HG02840 (cell line): ENCODE results near the gene KAT2B.

ENCODE experiments used
- ATAC-seq: cut with Tn5 transposase; IDR thresholded peaks from one replicate; pipeline ENCODE4 v1.9.1; 2021; ENCODE audit warnings: mild to moderate bottlenecking, moderate library complexity, moderate number of reproducible peaks; ENCODE audit not compliant: unreplicated experiment, low FRiP score

KAT2B gene

GRCh38 chr3:20136231-20136630, 96.0 kb downstream of the KAT2B start:
- no peak for ATAC-seq

DNA sequence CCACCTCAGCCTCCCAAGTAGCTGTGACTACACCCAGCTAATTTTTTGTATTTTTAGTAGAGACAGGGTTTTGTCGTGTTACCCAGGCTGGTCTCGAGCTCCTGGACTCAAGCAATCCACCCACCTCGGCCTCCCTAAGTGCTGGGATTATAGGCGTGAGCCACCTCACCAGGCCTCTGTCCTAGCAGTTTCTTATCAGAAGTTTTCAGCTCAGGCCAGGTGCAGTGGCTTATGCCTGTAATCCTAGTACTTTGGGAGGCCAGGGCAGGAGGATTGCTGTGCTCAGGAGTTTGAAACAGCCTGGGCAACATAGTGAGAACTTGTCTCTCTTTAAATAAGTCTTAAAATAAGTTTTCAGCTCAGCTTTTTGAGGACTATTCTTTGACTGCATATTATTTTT, 97.4 kb downstream of the KAT2B start:
- no peak for ATAC-seq

GRCh38 chr3:20140881-20141280, 100.6 kb downstream of the KAT2B start:
- ATAC-seq: no peak

- no peak for ATAC-seq
Observed at GRCh38 chr3:20141316-20141715, 101.1 kb downstream of the KAT2B start.

GRCh38 chr3:20141851-20142250, 101.6 kb downstream of the KAT2B start:
- ATAC-seq: no peak

GRCh38 chr3:20142517-20142916, 102.3 kb downstream of the KAT2B start:
- no peak for ATAC-seq

DNA sequence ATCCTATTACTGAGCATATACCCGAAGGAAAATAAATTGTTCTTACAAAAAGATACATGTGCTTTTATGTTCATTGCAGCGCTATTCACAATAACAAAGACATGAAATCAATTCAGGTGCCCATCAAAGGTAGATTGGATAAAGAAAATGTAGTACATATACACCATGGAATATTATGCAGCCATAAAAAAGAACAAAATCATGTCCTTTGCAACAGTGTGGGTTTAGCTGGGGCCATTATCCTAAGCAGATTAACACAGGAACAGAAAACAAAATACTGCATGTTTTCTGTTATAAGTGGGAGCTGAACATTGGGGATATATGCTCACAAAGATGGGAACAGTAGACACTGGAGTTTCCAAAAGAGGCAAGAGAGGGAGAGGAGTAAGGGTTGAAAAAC, 103.3 kb downstream of the KAT2B start:
- no peak for ATAC-seq

DNA sequence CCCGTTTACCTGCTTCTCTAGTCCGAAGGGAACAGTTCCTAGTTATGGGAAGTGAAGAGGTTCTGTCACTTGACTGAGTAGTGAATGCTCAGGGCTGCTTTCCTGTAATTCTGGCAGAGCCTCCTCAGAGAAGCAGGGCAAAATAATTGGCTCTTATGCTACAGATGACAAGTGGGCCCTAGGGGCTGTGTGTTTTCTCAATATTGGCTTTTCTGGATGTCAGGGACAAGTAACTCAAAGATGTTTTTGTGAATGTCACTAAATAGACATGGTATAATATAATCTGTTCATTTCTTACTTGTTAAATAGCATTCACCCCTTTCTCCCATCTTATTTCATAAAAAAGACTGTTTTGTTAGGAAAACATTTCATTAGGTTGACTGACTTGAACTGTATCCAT, 105.6 kb downstream of the KAT2B start:
- ATAC-seq: no peak

DNA sequence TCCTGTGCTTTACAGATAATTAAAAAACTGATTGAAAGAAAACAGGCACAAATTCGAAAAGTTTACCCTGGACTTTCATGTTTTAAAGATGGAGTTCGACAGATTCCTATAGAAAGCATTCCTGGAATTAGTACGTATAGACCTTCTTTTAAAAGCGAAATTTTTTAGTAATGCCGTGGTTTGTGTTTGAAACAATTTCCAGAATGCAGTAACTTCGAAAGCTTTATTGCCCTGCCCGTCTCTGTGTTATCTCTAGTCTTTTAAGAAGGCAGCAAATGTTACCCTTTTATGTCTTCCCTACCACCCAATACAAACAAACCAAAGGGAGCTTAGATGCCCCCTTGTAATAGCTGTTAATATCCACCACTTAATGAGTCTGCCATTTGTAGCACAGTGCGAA, 106.1 kb downstream of the KAT2B start:
- no peak for ATAC-seq

DNA sequence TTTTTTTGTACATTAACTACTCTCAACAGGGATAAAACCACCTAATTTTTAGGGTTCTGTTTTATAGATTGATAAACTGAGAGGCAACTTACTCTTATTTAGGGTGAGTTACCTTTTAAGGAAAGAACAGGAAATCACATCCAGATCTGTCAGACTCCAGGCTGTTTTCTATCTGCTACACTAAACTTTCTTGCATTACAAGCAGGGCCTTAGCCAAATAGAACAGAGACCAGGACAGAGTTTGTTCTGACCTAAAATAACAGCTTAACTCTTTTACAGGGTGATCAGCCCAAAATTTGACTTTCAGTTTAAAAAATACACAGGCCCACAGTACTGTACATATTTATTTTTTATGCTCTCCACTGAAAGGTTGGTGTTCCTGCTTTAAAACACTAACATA, 107.1 kb downstream of the KAT2B start:
- ATAC-seq: no peak

GRCh38 chr3:20148466-20148865, 108.2 kb downstream of the KAT2B start:
- ATAC-seq: no peak

- ATAC-seq: no peak
Observed at GRCh38 chr3:20154078-20154477, 113.8 kb downstream of the KAT2B start.

DNA sequence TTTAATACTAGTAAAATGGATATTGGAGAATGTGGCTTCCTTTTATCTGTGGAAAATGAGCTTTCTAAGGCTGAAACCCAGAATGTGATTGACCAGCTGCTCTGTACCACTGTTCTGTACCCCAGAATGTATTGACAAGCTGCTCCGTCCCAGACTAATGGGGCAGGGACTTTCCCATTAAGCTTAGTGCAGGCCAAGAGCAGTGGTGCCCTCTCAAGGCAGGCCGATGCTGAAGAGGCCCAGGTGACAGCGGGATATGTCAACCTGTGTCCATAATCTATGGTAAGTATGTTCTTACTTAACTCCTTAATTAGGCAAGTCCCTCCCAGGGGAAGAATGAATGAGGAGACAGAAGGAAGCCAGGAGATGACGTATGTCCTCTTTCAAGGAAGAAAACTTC, 114.7 kb downstream of the KAT2B start:
- no peak for ATAC-seq

DNA sequence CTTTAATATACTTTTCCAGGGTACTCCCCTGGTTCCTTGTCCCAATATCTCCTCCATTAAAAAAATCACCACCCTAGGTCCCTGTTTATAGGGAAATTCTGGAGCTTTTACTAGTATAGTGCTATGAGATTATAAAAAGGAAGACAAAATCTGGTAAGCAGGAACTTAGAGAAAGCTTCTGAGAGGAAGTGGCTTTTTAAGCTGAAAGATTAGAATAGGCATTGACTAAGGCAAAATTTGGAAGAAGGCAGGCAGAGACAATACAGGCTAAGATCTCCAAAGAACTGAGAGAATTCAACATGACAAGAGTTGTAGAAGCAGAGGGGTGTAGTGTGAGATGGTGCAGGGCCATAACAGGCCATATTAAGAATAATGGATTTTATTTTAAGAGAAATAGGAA, 120.0 kb downstream of the KAT2B start:
- no peak for ATAC-seq

GRCh38 chr3:20161714-20162113, 121.5 kb downstream of the KAT2B start:
- no peak for ATAC-seq

DNA sequence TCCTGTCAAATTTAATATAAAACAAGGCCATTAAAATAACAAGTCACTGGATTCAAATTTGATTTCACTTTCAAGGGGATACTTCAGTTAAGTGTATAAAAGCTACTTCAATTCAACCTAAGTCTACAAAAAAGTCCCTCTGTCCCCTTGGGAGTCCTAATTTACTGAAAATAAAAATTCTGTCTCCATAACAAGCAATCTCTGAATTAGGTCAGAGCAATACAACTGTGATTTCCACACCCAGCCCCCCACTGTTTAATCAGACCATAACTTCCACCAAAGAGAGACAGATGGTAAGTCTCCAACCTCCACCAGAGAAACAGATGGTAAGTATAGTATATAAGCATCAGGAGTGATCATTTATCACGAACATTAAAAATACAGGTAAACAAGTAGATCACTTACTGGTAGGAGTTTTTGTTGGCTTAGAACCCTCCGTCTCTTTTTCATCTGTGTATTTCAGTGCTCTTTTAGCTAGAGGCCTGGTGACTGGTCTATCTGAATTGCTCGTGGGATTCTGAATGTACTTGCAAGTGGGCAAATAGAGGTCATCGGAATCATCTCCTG, 133.7 kb downstream of the KAT2B start:
- no peak for ATAC-seq

DNA sequence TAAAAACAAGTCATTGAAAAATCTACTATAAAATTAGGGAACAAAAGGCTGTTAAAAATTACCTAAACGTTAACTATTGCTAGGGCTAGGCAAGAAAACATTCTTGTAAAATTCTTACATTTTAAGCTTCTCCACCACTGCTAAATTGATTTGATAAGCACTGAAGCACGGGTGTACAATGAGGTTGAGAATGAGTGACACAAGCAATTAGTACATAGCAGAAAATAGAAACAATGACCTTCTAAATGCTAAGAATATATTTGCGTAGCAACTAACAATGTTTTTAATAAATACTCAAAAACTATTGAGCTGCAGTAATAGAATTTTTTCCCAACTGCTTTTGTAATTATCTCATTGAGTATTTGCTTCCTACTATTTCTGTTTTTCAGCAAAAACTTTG, 141.0 kb downstream of the KAT2B start:
- ATAC-seq: no peak

GRCh38 chr3:20182206-20182605, 142.0 kb downstream of the KAT2B start:
- ATAC-seq: no peak

- ATAC-seq: no peak
Observed at GRCh38 chr3:20185331-20185678, 145.1 kb downstream of the KAT2B start.

- ATAC-seq: peak; percentile 98
Observed at GRCh38 chr3:20185679-20186599, 145.7 kb downstream of the KAT2B start, which contains the start of gene SGO1. Gene SGO1 (minus strand): TSS chr3:20186206. CDS start chr3:20184027, 2,179 bp downstream.

DNA sequence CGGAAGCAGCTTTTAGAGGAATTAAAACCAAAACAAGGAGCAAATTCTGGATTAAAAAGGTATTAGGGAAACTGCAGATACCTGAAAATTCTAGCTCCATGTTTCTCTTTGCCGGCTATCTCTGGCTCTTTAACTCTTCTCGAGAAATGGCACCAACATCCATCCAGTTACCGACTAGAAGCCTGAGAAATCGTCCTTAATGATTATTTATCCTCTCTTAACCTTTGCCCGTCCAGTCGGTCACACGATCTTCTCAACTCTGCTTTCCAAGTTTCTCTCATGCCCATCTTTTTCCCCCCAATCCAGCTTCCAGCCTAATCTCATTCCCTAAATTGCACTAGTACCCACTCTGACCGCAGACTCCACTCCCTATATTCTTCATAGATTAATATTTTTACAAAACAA, 146.4 kb downstream of the KAT2B start:
- peak; percentile 8 for ATAC-seq

DNA sequence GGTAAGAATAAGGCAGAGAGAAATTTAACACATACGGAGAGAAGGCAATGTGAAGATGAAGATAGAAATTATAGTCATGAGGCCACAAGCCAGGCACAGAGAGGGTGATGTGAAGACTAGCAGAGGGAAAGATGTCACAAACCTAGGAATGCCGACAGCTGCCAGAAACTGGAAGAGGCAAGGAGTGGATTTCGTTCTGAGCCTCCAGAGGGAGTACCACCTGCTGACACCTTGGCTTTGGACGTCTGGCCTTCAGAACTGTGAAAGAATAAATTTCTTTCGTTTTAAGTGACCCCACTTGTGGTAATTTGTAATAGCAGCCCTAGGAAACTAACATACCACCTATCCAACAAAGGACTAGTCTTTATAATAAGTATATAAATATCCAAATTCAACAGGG, 150.7 kb downstream of the KAT2B start:
- no peak for ATAC-seq
